Measurements from ENCODE around the gene EXD2.

EXD2 gene

GRCh38 chr14:69263771-69264170 lies 72.5 kb downstream of the EXD2 start:
- TF ChIP-seq CTCF (conservative IDR thresholded peaks at IDR 0.05) = no peak
- no peak for TF ChIP-seq ZFX (IDR thresholded peaks at IDR 0.05)
- H3K27ac ChIP-seq = no peak overlapping the region

- H3K27ac ChIP-seq = no peak overlapping the region
- TF ChIP-seq CTCF (conservative IDR thresholded peaks at IDR 0.05) (no peak), ZFX (IDR thresholded peaks at IDR 0.05) (no peak)
These were observed 75.5 kb downstream of the EXD2 start for GRCh38 chr14:69266572-69267345.

- TF ChIP-seq ZFX (IDR thresholded peaks at IDR 0.05) (no peak), CTCF (conservative IDR thresholded peaks at IDR 0.05) (no peak)
These were observed 76.2 kb downstream of the EXD2 start for GRCh38 chr14:69267492-69267891.

GRCh38 chr14:69268223-69268622 lies 76.9 kb downstream of the EXD2 start:
- H3K27ac ChIP-seq = no peak overlapping the region
- no peak for TF ChIP-seq CTCF (conservative IDR thresholded peaks at IDR 0.05)

More at GRCh38 chr14:69267492-69267891, 76.2 kb downstream of the EXD2 start:
- H3K27ac ChIP-seq = no peak overlapping the region

- H3K27ac ChIP-seq = no peak overlapping the region
- TF ChIP-seq CTCF (conservative IDR thresholded peaks at IDR 0.05) (no peak), ZFX (IDR thresholded peaks at IDR 0.05) (no peak)
These were observed 77.5 kb downstream of the EXD2 start for GRCh38 chr14:69268763-69269162.

- H3K27ac ChIP-seq = no peak overlapping the region
- TF ChIP-seq CTCF (conservative IDR thresholded peaks at IDR 0.05) (no peak), ZFX (IDR thresholded peaks at IDR 0.05) (no peak)
These were observed 78.1 kb downstream of the EXD2 start for GRCh38 chr14:69269381-69269780.

GRCh38 chr14:69270097-69270496 lies 78.8 kb downstream of the EXD2 start:
- no peak overlapping the region for H3K27ac ChIP-seq
- no peak for TF ChIP-seq CTCF (conservative IDR thresholded peaks at IDR 0.05)
- no peak for TF ChIP-seq ZFX (IDR thresholded peaks at IDR 0.05)
